Activated B cell treated with CpG ODN at 0.5 μM for 24 hours (primary cell): Measurements from ENCODE around the gene FAM209B. TPM values are rescaled to one million over a fixed set of nuclear protein-coding genes. Genes with fewer than 3 reads are reported as not detected.

Experiments
- ATAC-seq: fragments of 200-7000 bp; cut with Tn5 transposase; one replicate; pipeline ENCODE4 v1.10.0; 2021; ENCODE audit warnings: low read depth, mild to moderate bottlenecking, moderate library complexity
- CTCF ChIA-PET: fragments of 350-600 bp; sonication (Branson Sonifier 250); formaldehyde crosslinking; loops from one replicate; lab custom pipeline; 2021; ENCODE audit warnings: antibody characterized with exemption; lab: Charles Lee
- POLR2A ChIA-PET: fragments of 350-600 bp; sonication (Branson Sonifier 250); formaldehyde crosslinking; loops from one replicate; lab custom pipeline; 2021; ENCODE audit warnings: antibody characterized with exemption; lab: Charles Lee
- DNase-seq: peaks from one replicate; pipeline ENCODE4 v3.0.0; 2022
- H3K27ac Mint-ChIP-seq: one replicate; pipeline ENCODE4 v1.8.0; 2020; ENCODE audit warnings: mixed read lengths
- H3K27me3 Mint-ChIP-seq: one replicate; pipeline ENCODE4 v1.8.0; 2021; ENCODE audit warnings: mixed read lengths
- H3K36me3 Mint-ChIP-seq: one replicate; pipeline ENCODE4 v1.8.0; 2021; ENCODE audit warnings: low read depth, mixed read lengths
- H3K4me1 Mint-ChIP-seq: one replicate; pipeline ENCODE4 v1.8.0; 2021; ENCODE audit warnings: mixed read lengths
- H3K4me3 Mint-ChIP-seq: one replicate; pipeline ENCODE4 v1.8.0; 2020; ENCODE audit warnings: mild to moderate bottlenecking, mixed read lengths
- H3K9me3 Mint-ChIP-seq: one replicate; pipeline ENCODE4 v1.8.0; 2020; ENCODE audit warnings: mixed read lengths
- CTCF ChIP-seq: fragments of 200-600 bp; IDR thresholded peaks from one replicate; pipeline ENCODE4 v1.8.0; 2022; ENCODE audit warnings: antibody characterized with exemption, mild to moderate bottlenecking
- intact Hi-C: fragments of 100-400 bp; cut with micrococcal nuclease; formaldehyde crosslinking; loops from one replicate; pipeline ENCODE4 v1.15.1; 2024
- total RNA-seq: library from RNA; stranded (reverse); gene quantifications from 2 replicates; pipeline ENCODE4 v1.2.3, GENCODE V29; 2022

The FAM209B gene
- total RNA-seq, 1 donor from 2014 or later = 1.5 TPM

- H3K4me1 Mint-ChIP-seq = no peaks in the 10 kb centered on the region
- no peak for TF ChIP-seq CTCF
- ChIA-PET CTCF (interaction anchor here (0.9 to 1.2 kb wide), 2 partner anchors 8 to 10 kb away, joined by 3 to 4 read pairs; no protein-coding TSS in a partner anchor), POLR2A (no interaction called here)
- H3K27ac Mint-ChIP-seq = no peak overlapping the region
- H3K36me3 Mint-ChIP-seq = peaks cover 4% of the 10 kb centered on the region
- no peaks in the 10 kb centered on the region for H3K27me3 Mint-ChIP-seq
- no peak overlapping the region for H3K4me3 Mint-ChIP-seq
- no peak for ATAC-seq
- H3K9me3 Mint-ChIP-seq = no peaks in the 10 kb centered on the region
- intact Hi-C loops = no loop called here
- no peak for DNase-seq
Observed at GRCh38 chr20:56540415-56540814, 7.4 kb downstream of the FAM209B start.

- Mint-ChIP-seq H3K4me1 (no peaks in the 10 kb centered on the region), H3K4me3 (no peak overlapping the region), H3K27me3 (no peaks in the 10 kb centered on the region), H3K36me3 (no peaks in the 10 kb centered on the region), H3K9me3 (no peaks in the 10 kb centered on the region), H3K27ac (no peak overlapping the region)
- DNase-seq (no peak), ATAC-seq (no peak)
- intact Hi-C loops = no loop called here
- ChIA-PET POLR2A (no interaction called here), CTCF (no interaction called here)
- TF ChIP-seq CTCF = no peak
Observed at GRCh38 chr20:56542489-56543030, 9.5 kb downstream of the FAM209B start.

- intact Hi-C loops = loop anchor here (5.0 kb wide), 1 partner anchor 946 kb away; no protein-coding TSS in a partner anchor
- no peak for TF ChIP-seq CTCF
- Mint-ChIP-seq H3K4me1 (peaks cover 8% of the 10 kb centered on the region), H3K9me3 (no peaks in the 10 kb centered on the region), H3K36me3 (no peaks in the 10 kb centered on the region), H3K27me3 (no peaks in the 10 kb centered on the region), H3K4me3 (no peak overlapping the region), H3K27ac (no peak overlapping the region)
- ATAC-seq (no peak), DNase-seq (no peak)
- ChIA-PET CTCF (interaction anchor here (1.4 to 2.2 kb wide), 4 partner anchors 11 to 795 kb away, joined by 3 to 11 read pairs (median 8); partner anchors contain the start of gene FAM210B), POLR2A (no interaction called here)
Observed at GRCh38 chr20:56551571-56551970, 18.5 kb downstream of the FAM209B start.

GRCh38 chr20:56552911-56553629 is 20.0 kb downstream of the FAM209B start:
- no peak overlapping the region for H3K4me3 Mint-ChIP-seq
- POLR2A ChIA-PET = no interaction called here
- no peak for ATAC-seq

More at GRCh38 chr20:56552911-56553629, 20.0 kb downstream of the FAM209B start:
- TF ChIP-seq CTCF = no peak
- Mint-ChIP-seq H3K4me1 (peaks cover 8% of the 10 kb centered on the region), H3K27ac (no peak overlapping the region), H3K27me3 (no peaks in the 10 kb centered on the region), H3K36me3 (no peaks in the 10 kb centered on the region), H3K9me3 (no peaks in the 10 kb centered on the region)
- intact Hi-C loops = loop anchor here (5.0 kb wide), 1 partner anchor 944 kb away; no protein-coding TSS in a partner anchor
- no peak for DNase-seq
- CTCF ChIA-PET = no interaction called here
